BLaER1 (cell line): ENCODE results near the gene FAM83E.

Source experiments
- H3K27ac ChIP-seq: shearing (Covaris generic); formaldehyde crosslinking; 2 replicates; pipeline ENCODE4 v1.8.1; 2022
- H3K27me3 ChIP-seq: shearing (Covaris generic); formaldehyde crosslinking; 2 replicates; pipeline ENCODE4 v1.8.1; 2022
- H3K36me3 ChIP-seq: shearing (Covaris generic); formaldehyde crosslinking; 2 replicates; pipeline ENCODE4 v1.8.1; 2022
- H3K4me1 ChIP-seq: shearing (Covaris generic); formaldehyde crosslinking; 2 replicates; pipeline ENCODE4 v1.8.1; 2022
- H3K4me2 ChIP-seq: shearing (Covaris generic); formaldehyde crosslinking; 2 replicates; pipeline ENCODE4 v1.8.1; 2022
- H3K4me3 ChIP-seq: shearing (Covaris generic); formaldehyde crosslinking; 2 replicates; pipeline ENCODE4 v1.8.1; 2022
- H3K9ac ChIP-seq: shearing (Covaris generic); formaldehyde crosslinking; 2 replicates; pipeline ENCODE4 v1.8.1; 2022
- H3K9me3 ChIP-seq: shearing (Covaris generic); formaldehyde crosslinking; 2 replicates; pipeline ENCODE4 v1.8.1; 2022
- H4K20me1 ChIP-seq: shearing (Covaris generic); formaldehyde crosslinking; 2 replicates; pipeline ENCODE4 v1.8.1; 2022
- Cebpa-rat ChIP-seq: shearing (Covaris generic); IDR thresholded peaks from 2 replicates; pipeline ENCODE4 v1.8.1; 2022

Gene FAM83E

DNA sequence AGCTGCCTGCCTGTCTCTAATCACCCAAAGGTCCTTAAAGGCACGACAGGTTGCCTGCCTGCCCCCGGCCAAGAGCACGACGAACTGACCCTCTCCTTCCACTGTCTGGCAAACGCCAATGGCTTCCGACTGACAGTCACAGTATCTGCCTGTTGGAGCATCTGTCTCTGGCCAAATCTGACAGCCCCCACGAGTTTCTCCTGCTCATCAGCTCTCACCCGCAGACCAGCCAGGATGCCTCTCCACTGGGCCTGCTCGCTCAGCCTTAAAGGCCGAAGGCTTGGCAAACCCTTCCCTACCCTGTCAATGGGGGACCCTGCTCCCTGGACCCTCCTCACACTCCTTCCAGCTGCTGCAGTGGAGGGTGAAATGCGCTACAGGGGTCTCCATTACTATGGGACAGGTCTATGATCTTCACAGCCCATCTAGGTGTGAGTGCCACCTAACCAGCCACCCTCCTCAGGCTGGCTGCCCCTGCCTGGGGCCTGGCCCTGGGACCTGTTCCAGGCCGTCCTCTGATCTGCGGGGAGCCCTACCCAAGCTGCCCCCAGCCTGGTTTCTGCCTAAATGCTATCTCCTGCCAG lies 932 bp downstream of the FAM83E start:
- H3K4me1 ChIP-seq = peaks cover 52% of the 10 kb centered on the region
- H3K4me3 ChIP-seq = no peak overlapping the region
- H3K36me3 ChIP-seq = peaks cover 52% of the 10 kb centered on the region
- TF ChIP-seq Cebpa-rat = no peak
- H3K9me3 ChIP-seq = no peaks in the 10 kb centered on the region
- peak overlapping the region; percentile 26 for H3K27ac ChIP-seq
- H4K20me1 ChIP-seq = peaks cover 54% of the 10 kb centered on the region
- no peak overlapping the region for H3K4me2 ChIP-seq
- H3K27me3 ChIP-seq = no peaks in the 10 kb centered on the region
- H3K9ac ChIP-seq = peak overlapping the region; percentile 4; the same call in 1 of the 2 replicates

DNA sequence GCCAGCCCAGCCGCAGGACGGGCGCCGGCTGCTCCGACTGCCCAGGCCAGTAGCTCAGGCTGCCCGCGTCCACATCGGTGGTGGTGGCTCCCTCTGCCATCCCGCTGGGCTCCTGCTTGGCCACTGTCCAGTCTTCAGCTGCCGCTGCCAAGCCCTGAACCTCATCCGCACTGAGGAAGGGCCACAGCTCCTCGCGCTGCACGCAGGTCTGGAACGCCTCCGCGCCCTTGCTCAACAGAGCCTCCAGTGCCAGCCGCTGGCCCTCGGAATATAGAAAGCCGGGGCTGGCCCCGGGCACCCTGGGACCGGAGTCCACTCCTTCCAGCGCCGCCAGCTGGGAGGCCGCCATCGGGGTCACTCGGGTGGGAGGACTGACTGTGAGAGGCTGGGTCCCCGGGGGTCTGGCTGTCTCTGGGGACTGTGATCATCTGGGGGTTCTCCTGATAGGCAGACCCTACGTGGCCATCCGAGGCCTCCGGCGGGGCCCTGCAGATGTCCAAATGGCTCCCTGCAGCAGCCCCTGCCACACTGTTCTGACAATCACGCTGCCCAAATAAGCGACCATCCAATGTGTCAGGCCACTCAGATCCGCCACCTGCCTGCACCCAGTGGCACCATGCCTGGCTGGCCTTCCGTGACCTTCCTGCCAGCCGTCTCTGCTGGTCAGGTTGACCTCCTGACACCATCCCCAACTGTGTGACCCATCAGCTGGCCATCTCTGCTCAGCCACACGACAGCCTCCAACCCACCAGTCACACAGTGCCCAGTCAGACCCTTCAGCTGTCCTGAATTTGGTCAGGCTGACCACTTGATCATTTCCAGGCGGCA lies 1.6 kb downstream of the FAM83E start:
- Histone ChIP-seq H3K9ac (no peak overlapping the region), H3K36me3 (peaks cover 52% of the 10 kb centered on the region), H3K4me1 (peaks cover 58% of the 10 kb centered on the region), H3K27me3 (no peaks in the 10 kb centered on the region), H3K4me3 (no peak overlapping the region), H4K20me1 (peaks cover 48% of the 10 kb centered on the region), H3K9me3 (no peaks in the 10 kb centered on the region), H3K27ac (peak overlapping the region; percentile 26; the same call in 1 of the 2 replicates), H3K4me2 (no peak overlapping the region)
- TF ChIP-seq Cebpa-rat = no peak

DNA sequence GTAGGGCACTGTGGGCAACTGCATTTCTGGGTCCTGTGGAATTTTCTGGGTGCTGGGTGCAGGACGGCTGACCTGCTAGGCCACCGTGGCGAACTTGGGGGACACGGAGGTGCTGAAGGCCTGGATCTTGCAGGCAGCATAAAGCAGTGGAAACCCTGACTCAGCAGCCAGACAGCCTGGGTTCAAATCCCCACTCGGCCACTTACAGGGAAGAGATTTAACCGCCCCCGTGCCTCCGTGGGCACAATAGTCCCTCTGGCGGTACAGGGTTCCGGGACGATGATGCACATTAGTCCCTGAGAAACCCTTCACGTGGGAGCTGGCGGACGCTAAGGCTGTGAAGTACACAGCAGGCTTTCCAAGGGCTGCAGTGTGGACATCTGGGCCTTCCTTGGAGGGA lies 3.0 kb downstream of the FAM83E start:
- Histone ChIP-seq H3K4me2 (no peak overlapping the region), H3K4me1 (peaks cover 46% of the 10 kb centered on the region), H3K27ac (no peak overlapping the region), H4K20me1 (peaks cover 34% of the 10 kb centered on the region), H3K27me3 (no peaks in the 10 kb centered on the region), H3K9me3 (no peaks in the 10 kb centered on the region), H3K9ac (no peak overlapping the region), H3K4me3 (no peak overlapping the region), H3K36me3 (peaks cover 40% of the 10 kb centered on the region)
- TF ChIP-seq Cebpa-rat = no peak

DNA sequence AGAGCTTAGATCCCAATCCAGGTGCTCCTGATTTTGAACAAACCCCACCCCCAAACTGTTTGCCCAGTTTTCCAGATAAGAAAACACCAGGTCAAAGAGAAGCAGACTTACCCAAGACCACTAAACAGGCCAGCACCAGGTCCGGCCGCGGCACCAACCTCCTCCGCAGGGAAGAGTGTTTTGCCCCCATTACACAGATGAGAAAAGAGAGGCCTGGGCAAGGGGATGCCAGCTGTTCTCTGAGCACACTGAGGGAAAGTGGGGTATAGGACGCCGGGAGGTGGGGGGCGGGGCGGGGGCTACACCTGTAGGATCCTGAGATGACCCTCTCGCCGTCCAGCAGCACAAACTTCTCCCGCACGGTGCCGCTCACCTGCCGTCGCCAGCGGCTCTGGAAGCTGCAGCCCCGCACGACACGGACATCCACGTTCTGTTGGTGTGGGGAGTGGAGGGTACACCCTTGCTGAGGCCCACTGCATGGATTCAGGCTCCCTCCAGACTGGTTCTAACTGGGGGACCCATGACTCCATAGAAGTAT lies 5.2 kb downstream of the FAM83E start:
- no peak for TF ChIP-seq Cebpa-rat
- H3K4me2 ChIP-seq = peak overlapping the region; percentile 70
- no peak overlapping the region for H3K4me3 ChIP-seq
- peak overlapping the region; percentile 67 for H3K27ac ChIP-seq
- H4K20me1 ChIP-seq = peaks cover 12% of the 10 kb centered on the region
- peaks cover 18% of the 10 kb centered on the region for H3K36me3 ChIP-seq
- peaks cover 27% of the 10 kb centered on the region for H3K4me1 ChIP-seq
- no peaks in the 10 kb centered on the region for H3K27me3 ChIP-seq
- H3K9me3 ChIP-seq = no peaks in the 10 kb centered on the region
- H3K9ac ChIP-seq = no peak overlapping the region

DNA sequence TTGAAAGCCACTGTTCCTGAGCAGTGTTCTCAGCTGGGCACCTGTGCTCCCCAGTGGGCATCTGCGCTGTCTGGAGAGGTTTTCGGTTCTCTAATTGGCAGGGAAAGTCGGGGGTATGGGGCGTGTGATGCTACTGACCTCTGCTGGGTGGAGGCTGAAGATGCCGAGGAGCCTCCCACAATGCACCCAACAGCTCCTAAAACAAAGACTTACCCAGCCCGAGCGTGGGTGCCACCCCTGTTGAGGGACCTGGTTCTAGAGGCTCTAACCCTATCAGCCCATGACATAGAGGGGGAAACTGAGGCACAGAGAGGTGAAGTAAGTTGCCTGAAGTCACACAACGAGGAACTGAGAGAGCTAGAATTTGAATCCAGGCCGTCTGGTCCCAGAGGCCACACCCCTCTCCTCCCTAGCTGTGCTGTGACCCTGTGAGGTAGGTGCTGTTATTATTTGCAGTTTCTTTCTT lies 6.0 kb downstream of the FAM83E start:
- Histone ChIP-seq H3K27me3 (no peaks in the 10 kb centered on the region), H3K9ac (peak overlapping the region; percentile 66; the same call in 1 of the 2 replicates), H3K9me3 (no peaks in the 10 kb centered on the region), H4K20me1 (peaks cover 4% of the 10 kb centered on the region; the same call in 1 of the 2 replicates), H3K4me1 (peaks cover 24% of the 10 kb centered on the region), H3K4me2 (peak overlapping the region; percentile 70), H3K4me3 (no peak overlapping the region), H3K36me3 (peaks cover 9% of the 10 kb centered on the region), H3K27ac (peak overlapping the region; percentile 67)
- TF ChIP-seq Cebpa-rat = no peak

DNA sequence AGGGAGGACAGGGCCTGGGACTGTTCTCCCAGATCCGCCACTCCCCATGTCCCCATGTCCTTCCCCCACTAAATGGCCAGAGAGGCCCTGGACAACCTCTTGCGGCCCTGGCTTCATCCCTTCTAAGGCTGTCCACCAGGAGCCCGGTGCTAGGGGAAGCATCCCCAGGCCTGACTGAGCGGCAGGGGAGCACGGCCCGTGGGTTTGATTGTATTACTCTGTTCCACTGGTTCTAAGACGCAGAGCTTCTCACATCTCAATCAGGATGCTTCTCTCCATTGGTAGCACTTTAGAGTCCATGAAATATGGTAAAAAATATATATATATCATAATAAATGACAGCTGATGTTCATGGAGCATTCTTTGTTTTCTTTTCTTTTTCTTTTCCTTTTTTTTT lies 7.5 kb downstream of the FAM83E start:
- H3K4me1 ChIP-seq = peaks cover 12% of the 10 kb centered on the region
- no peak for TF ChIP-seq Cebpa-rat
- no peak overlapping the region for H3K4me2 ChIP-seq
- peaks cover 7% of the 10 kb centered on the region; the same call in 1 of the 2 replicates for H3K36me3 ChIP-seq
- H3K27me3 ChIP-seq = no peaks in the 10 kb centered on the region
- H4K20me1 ChIP-seq = no peaks in the 10 kb centered on the region
- 0 out of 2 replicates have a peak overlapping the region, but pooled peaks have one; percentile 34 for H3K9ac ChIP-seq
- no peak overlapping the region for H3K4me3 ChIP-seq
- no peaks in the 10 kb centered on the region for H3K9me3 ChIP-seq
- no peak overlapping the region for H3K27ac ChIP-seq

DNA sequence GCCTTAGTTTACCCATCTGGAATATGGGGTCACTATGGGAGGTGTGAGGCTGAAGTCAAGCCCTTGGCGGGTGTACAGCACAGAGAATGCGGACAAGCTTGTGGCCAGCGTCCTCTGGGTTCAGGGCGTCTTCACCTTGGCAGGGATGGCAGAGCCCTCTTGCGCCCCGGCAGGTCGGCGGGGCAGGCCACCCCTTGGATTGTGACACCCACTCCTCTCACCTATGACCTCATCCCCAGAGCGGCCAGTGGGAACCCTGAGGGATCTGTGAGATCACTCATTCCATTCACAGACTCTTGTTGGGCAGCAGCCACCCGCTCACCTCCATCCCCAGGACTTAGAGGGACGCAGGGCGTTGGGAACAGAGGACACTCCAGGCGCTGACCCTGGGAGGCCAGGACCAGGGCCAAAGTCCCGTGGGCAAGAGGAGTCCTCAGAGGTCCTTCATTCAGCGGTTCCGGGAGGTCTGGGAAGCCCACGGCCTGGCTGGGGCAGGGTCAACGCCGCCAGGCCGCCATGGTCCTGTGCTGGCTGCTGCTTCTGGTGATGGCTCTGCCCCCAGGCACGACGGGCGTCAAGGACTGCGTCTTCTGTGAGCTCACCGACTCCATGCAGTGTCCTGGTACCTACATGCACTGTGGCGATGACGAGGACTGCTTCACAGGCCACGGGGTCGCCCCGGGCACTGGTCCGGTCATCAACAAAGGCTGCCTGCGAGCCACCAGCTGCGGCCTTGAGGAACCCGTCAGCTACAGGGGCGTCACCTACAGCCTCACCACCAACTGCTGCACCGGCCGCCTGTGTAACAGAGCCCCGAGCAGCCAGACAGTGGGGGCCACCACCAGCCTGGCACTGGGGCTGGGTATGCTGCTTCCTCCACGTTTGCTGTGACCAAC lies 8.2 kb downstream of the FAM83E start, which contains the start of gene SPACA4:
SPACA4 (plus strand) TSS at position 280 of the 896 bp plus-strand sequence; CDS start at position 517, 237 bp downstream.
- TF ChIP-seq Cebpa-rat = no peak
- H3K27ac ChIP-seq = no peak within 1 kb of the TSS
- H3K27me3 ChIP-seq = no peaks in the 10 kb centered on the region
- no peak within 1 kb of the TSS for H3K4me2 ChIP-seq
- H3K4me1 ChIP-seq = peaks cover 12% of the 10 kb centered on the region
- no peaks in the 10 kb centered on the region for H4K20me1 ChIP-seq
- peaks cover 7% of the 10 kb centered on the region; the same call in 1 of the 2 replicates for H3K36me3 ChIP-seq
- H3K9me3 ChIP-seq = no peaks in the 10 kb centered on the region
- 0 out of 2 replicates have a peak within 1 kb of the TSS, but pooled peaks have one; percentile 34 for H3K9ac ChIP-seq
- H3K4me3 ChIP-seq = no peak within 1 kb of the TSS

DNA sequence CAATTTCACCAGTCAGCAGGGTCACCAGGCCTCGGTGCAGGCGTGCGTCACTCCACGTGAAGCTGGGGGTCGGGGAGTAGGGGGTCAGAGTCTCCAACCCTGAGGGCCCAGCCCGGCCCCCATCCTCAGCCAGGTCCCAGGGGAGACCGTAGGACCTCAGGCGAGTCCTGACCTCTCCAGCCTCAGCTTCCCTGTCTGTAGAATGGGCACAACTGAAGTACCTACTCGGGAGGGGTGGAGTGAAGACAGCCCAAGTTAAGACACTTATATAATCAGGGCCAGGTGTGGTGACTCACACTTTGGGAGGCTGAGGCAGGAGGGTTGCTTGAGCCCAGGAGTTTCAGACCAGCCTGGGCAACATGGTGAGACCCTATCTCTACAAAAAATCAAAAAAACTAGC lies 11.0 kb downstream of the FAM83E start:
- Histone ChIP-seq H3K4me2 (no peak overlapping the region), H3K27ac (no peak overlapping the region), H3K36me3 (peaks cover 7% of the 10 kb centered on the region; the same call in 1 of the 2 replicates), H3K4me1 (peaks cover 18% of the 10 kb centered on the region), H3K27me3 (no peaks in the 10 kb centered on the region), H3K4me3 (no peak overlapping the region), H4K20me1 (no peaks in the 10 kb centered on the region), H3K9ac (no peak overlapping the region), H3K9me3 (no peaks in the 10 kb centered on the region)
- no peak for TF ChIP-seq Cebpa-rat

DNA sequence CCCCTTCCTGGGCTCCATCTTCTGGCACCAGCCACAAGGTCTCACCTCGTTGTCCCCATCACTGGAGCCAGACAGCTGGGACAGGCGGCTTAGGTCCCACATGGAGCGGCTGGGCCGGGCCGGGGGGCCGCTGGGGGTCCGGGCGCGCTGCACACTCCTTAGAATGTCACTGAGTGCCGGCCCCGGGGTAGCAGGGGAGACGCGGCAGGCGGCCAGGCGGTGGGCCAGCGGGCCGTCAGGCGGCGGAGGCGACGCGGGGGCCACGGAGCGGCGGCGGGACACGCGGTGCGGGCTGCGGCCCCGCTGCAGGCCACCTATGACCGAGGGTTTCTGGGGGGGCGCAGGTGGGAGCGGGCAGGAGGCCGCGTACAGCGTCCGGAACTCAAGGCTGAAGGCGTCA lies 11.4 kb downstream of the FAM83E start:
- peaks cover 7% of the 10 kb centered on the region; the same call in 1 of the 2 replicates for H3K36me3 ChIP-seq
- no peak overlapping the region for H3K4me2 ChIP-seq
- H3K9me3 ChIP-seq = no peaks in the 10 kb centered on the region
- no peak overlapping the region for H3K9ac ChIP-seq
- no peaks in the 10 kb centered on the region for H4K20me1 ChIP-seq
- H3K27me3 ChIP-seq = no peaks in the 10 kb centered on the region
- no peak overlapping the region for H3K27ac ChIP-seq
- no peak overlapping the region for H3K4me3 ChIP-seq
- TF ChIP-seq Cebpa-rat = no peak
- peaks cover 15% of the 10 kb centered on the region for H3K4me1 ChIP-seq
